Neural cell (in vitro differentiated cells): ENCODE data around the gene SLC35D3. TPM values are rescaled to one million over a fixed set of nuclear protein-coding genes. Genes with fewer than 3 reads are reported as not detected.

ENCODE experiments used
- H2AFZ ChIP-seq: fragments of 200-600, 300-800 bp; sonication (generic), shearing (Covaris generic); 2 replicates; pipeline ENCODE4 v1.6.0; 2014; ENCODE audit warnings: low read depth, mild to moderate bottlenecking, antibody characterized with exemption, low read length, moderate library complexity
- H3F3A ChIP-seq: fragments of 200-600 bp; shearing (Covaris generic); 2 replicates; pipeline ENCODE4 v1.6.1; 2016; ENCODE audit warnings: mild to moderate bottlenecking, moderate library complexity, mixed read lengths, antibody characterized with exemption, low read length; ENCODE audit not compliant: insufficient read depth, poor library complexity, severe bottlenecking
- H3K27ac ChIP-seq: fragments of 200-600, 300-800 bp; sonication (generic), shearing (Covaris generic); 2 replicates; pipeline ENCODE4 v1.5.1; 2014; ENCODE audit warnings: mild to moderate bottlenecking, low read length, moderate library complexity
- H3K27me3 ChIP-seq: fragments of 300-800, 200-600 bp; sonication (generic), shearing (Covaris generic); 2 replicates; pipeline ENCODE4 v1.6.0; 2014; ENCODE audit warnings: mild to moderate bottlenecking, low read depth, low read length, moderate library complexity; ENCODE audit not compliant: insufficient read depth
- H3K36me3 ChIP-seq: fragments of 300-800, 200-600 bp; sonication (generic), shearing (Covaris generic); 2 replicates; pipeline ENCODE4 v1.5.1; 2014; ENCODE audit warnings: mild to moderate bottlenecking, antibody characterized with exemption, low read length, moderate library complexity; ENCODE audit not compliant: insufficient read depth
- H3K4me2 ChIP-seq: fragments of 300-800, 200-600 bp; sonication (generic), shearing (Covaris generic); 2 replicates; pipeline ENCODE4 v1.6.0; 2014; ENCODE audit warnings: mild to moderate bottlenecking, low read length
- H3K4me3 ChIP-seq: fragments of 300-800, 200-600 bp; sonication (generic), shearing (Covaris generic); 2 replicates; pipeline ENCODE4 v1.5.1; 2014; ENCODE audit warnings: mild to moderate bottlenecking, low read length, moderate library complexity
- H3K79me2 ChIP-seq: fragments of 200-600 bp; shearing (Covaris generic); replicated peaks from 2 replicates; pipeline ENCODE4 v1.6.0; 2014; ENCODE audit warnings: mild to moderate bottlenecking, low read length, moderate library complexity; ENCODE audit not compliant: insufficient read depth
- H3K9ac ChIP-seq: fragments of 300-800, 200-600 bp; sonication (generic), shearing (Covaris generic); 2 replicates; pipeline ENCODE4 v1.6.1; 2016; ENCODE audit warnings: mild to moderate bottlenecking, low read length, mixed read lengths
- H3K9me2 ChIP-seq: fragments of 200-600 bp; shearing (Covaris generic); 2 replicates; pipeline ENCODE4 v1.6.1; 2016; ENCODE audit warnings: mild to moderate bottlenecking, low read length, mixed read lengths; ENCODE audit not compliant: insufficient read depth
- H3K9me3 ChIP-seq: fragments of 200-600, 300-800 bp; sonication (generic), shearing (Covaris generic); 2 replicates; pipeline ENCODE4 v1.6.1; 2016; ENCODE audit warnings: mild to moderate bottlenecking, mixed run types, low read length, moderate library complexity, mixed read lengths
- H4K20me1 ChIP-seq: fragments of 200-600 bp; shearing (Covaris generic); 2 replicates; pipeline ENCODE4 v1.6.1; 2016; ENCODE audit warnings: mild to moderate bottlenecking, mixed run types; ENCODE audit not compliant: insufficient read depth
- CTCF ChIP-seq: fragments of 450-650 bp; IDR thresholded peaks from 2 replicates; pipeline ENCODE4 v1.5.1; 2014; ENCODE audit warnings: antibody characterized with exemption, mild to moderate bottlenecking, moderate library complexity; ENCODE audit not compliant: poor library complexity, severe bottlenecking
- EP300 ChIP-seq: fragments of 450-650 bp; conservative IDR thresholded peaks from 2 replicates; pipeline ENCODE4 v1.6.1; 2014; ENCODE audit warnings: antibody characterized with exemption, mild to moderate bottlenecking, moderate library complexity; ENCODE audit not compliant: poor library complexity, severe bottlenecking
- EZH2 ChIP-seq: fragments of 200-600, 300-800 bp; shearing (Covaris generic), sonication (generic); IDR thresholded peaks from 2 replicates; pipeline ENCODE4 v1.6.1; 2014; ENCODE audit warnings: antibody characterized with exemption, low read length, borderline replicate concordance, mild to moderate bottlenecking; ENCODE audit not compliant: insufficient read depth, poor library complexity, severe bottlenecking
- MXI1 ChIP-seq: fragments of 450-650 bp; conservative IDR thresholded peaks from 2 replicates; pipeline ENCODE4 v1.6.1; 2014; ENCODE audit warnings: antibody characterized with exemption, mild to moderate bottlenecking; ENCODE audit not compliant: poor library complexity, severe bottlenecking
- POLR2AphosphoS5 ChIP-seq: IDR thresholded peaks from 2 replicates; pipeline ENCODE4 v1.6.1; 2012
- RAD21 ChIP-seq: fragments of 450-650 bp; conservative IDR thresholded peaks from 2 replicates; pipeline ENCODE4 v1.6.1; 2014; ENCODE audit warnings: antibody characterized with exemption, mild to moderate bottlenecking, moderate library complexity
- REST ChIP-seq: IDR thresholded peaks from 2 replicates; pipeline ENCODE4 v1.6.1; 2012; ENCODE audit warnings: borderline replicate concordance
- SMC3 ChIP-seq: fragments of 450-650 bp; conservative IDR thresholded peaks from 2 replicates; pipeline ENCODE4 v1.6.1; 2014; ENCODE audit warnings: antibody characterized with exemption, mild to moderate bottlenecking, moderate library complexity; ENCODE audit not compliant: poor library complexity
- TAF1 ChIP-seq: IDR thresholded peaks from 2 replicates; pipeline ENCODE4 v1.6.1; 2012; ENCODE audit warnings: low read depth
- polyA plus RNA-seq: library from polyadenylated mRNA; depleted of rRNA; stranded (reverse); fragments of >200 nt; gene quantifications from 2 replicates; pipeline ENCODE4 v1.2.3, GENCODE V29; 2014

The SLC35D3 gene
- polyA plus RNA-seq, 1 donor from 2014 or later = not detected

DNA sequence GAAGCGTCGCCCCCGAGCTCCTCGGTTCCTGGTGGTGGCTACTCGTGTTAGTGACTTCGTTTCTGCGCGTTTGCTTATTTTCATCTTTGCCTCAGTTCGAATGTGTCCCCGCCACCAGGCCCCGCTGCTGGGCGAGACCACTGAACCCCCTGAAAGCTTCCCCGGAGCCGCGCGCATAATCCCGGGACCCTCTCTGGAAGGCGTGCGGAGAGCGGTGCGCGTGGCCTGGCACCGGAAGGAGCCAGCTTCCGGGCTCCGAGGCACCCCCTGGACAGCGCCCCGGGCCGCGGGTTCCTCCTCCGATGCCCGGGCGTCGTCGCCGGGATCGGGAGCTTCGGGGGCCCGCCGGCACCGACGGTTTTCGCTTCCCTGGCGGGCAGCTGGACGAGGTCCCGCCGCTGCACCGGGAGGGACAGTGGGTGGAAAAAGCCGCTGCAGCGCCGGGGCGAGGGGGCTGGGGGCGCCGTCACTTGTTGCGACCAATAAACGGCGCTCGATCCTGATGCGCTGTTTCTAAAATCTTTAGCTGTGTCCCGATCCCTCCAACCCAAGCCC, 643 bp upstream of the SLC35D3 start:
- Histone ChIP-seq H3K79me2 (no peaks in the 10 kb centered on the region), H2AFZ (no peak overlapping the region), H3F3A (no peaks in the 10 kb centered on the region), H3K9me3 (no peaks in the 10 kb centered on the region), H4K20me1 (no peaks in the 10 kb centered on the region), H3K9ac (peak overlapping the region; percentile 41), H3K4me2 (peak overlapping the region; percentile 70), H3K36me3 (no peaks in the 10 kb centered on the region), H3K27ac (no peak overlapping the region), H3K9me2 (no peaks in the 10 kb centered on the region), H3K4me3 (peak overlapping the region; percentile 83), H3K27me3 (peaks cover 66% of the 10 kb centered on the region)
- TF ChIP-seq CTCF (no peak), TAF1 (peak; percentile 35), SMC3 (no peak), EP300 (no peak), EZH2 (peak; percentile 25), MXI1 (peak; percentile 32), RAD21 (no peak), REST (no peak), POLR2AphosphoS5 (peak; percentile 38)

DNA sequence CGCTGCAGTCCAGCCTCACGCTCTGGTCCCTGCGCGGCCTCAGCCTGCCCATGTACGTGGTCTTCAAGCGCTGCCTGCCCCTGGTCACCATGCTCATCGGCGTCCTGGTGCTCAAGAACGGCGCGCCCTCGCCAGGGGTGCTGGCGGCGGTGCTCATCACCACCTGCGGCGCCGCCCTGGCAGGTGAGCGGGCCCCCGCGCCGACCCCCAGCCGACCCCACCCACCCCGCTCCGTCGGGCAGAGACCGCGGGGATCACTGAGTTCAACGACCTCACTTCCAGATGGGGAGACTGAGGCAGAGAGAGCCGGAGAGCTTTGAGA, 545 bp downstream of the SLC35D3 start:
- H3F3A ChIP-seq = no peaks in the 10 kb centered on the region
- H3K9me2 ChIP-seq = no peaks in the 10 kb centered on the region
- no peak overlapping the region for H2AFZ ChIP-seq
- H3K79me2 ChIP-seq = no peaks in the 10 kb centered on the region
- H3K9me3 ChIP-seq = no peaks in the 10 kb centered on the region
- H3K4me3 ChIP-seq = peak overlapping the region; percentile 83
- H3K27me3 ChIP-seq = peaks cover 66% of the 10 kb centered on the region
- H3K9ac ChIP-seq = peak overlapping the region; percentile 41
- TF ChIP-seq EP300 = no peak
- no peak for TF ChIP-seq RAD21
- no peak for TF ChIP-seq EZH2
- TF ChIP-seq SMC3 = no peak
- TF ChIP-seq REST = no peak
- TF ChIP-seq POLR2AphosphoS5 = no peak
- no peak for TF ChIP-seq MXI1
- TF ChIP-seq TAF1 = no peak
- TF ChIP-seq CTCF = no peak
- no peaks in the 10 kb centered on the region for H3K36me3 ChIP-seq
- H3K4me2 ChIP-seq = no peak overlapping the region
- H4K20me1 ChIP-seq = no peaks in the 10 kb centered on the region
- no peak overlapping the region for H3K27ac ChIP-seq
